C4-2B (cell line): ENCODE results near the gene GNLY.

Source experiments
- H3K27ac ChIP-seq: fragments of 450-650 bp; 2 replicates; pipeline ENCODE4 v1.5.1; 2017
- CTCF ChIP-seq: fragments of 450-650 bp; conservative IDR thresholded peaks from 2 replicates; pipeline ENCODE4 v1.5.1; 2017; ENCODE audit warnings: mild to moderate bottlenecking
- ZFX ChIP-seq: fragments of 450-650 bp; IDR thresholded peaks from 2 replicates; pipeline ENCODE4 v1.6.1; 2017

Gene GNLY

GRCh38 chr2:85717308-85718008 is 23.3 kb downstream of the GNLY start:
- TF ChIP-seq CTCF (no peak), ZFX (no peak)
- H3K27ac ChIP-seq = no peak overlapping the region

DNA sequence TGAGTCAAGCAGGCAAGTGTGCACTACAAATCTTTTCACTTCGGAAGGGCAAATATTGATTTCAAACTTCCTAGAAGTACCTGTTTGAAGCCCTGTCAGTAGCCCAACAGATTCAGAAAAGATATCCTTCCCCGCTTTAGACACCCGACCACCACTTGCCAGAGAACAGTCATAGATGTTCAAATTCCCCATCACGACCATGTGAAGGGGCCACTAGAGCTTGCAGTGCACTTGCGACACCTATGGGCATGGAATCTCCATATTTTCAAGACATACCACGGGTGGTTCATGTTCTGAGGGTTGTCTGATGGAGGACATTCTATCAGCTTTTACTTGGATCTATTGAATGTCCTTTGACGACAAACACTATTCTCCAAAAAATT is 23.8 kb downstream of the GNLY start:
- no peak overlapping the region for H3K27ac ChIP-seq
- TF ChIP-seq CTCF = no peak

DNA sequence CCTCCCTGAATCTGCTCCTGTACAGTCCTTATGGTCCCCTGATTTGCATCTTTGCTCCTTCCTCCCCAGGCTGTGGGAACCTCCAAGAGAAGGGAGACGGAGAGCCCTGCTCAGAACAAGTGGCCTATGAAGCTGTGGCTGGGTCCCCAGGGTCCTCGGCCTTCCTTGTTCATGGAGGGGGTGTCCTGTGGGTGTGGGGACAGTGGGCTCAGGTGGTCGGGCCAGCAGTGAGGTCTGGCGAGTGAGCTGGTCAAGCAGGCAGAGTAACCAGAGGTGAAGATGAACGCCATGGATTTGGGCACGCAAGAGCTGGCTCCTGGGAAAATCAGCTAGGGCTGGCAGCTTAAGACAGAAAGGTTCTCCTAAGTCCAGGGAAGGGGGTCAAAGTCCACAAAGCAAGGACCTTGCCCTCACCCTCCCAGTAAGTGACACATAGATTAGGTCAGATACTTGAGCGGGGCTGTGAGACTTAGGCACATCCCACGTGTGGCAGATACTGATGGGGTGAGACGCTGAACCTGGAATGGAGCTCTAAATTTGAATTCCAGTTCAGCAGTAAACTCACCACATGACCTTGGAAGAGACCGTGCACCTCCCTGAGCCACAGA is 24.8 kb downstream of the GNLY start:
- H3K27ac ChIP-seq = no peak overlapping the region
- TF ChIP-seq ZFX (no peak), CTCF (no peak)

DNA sequence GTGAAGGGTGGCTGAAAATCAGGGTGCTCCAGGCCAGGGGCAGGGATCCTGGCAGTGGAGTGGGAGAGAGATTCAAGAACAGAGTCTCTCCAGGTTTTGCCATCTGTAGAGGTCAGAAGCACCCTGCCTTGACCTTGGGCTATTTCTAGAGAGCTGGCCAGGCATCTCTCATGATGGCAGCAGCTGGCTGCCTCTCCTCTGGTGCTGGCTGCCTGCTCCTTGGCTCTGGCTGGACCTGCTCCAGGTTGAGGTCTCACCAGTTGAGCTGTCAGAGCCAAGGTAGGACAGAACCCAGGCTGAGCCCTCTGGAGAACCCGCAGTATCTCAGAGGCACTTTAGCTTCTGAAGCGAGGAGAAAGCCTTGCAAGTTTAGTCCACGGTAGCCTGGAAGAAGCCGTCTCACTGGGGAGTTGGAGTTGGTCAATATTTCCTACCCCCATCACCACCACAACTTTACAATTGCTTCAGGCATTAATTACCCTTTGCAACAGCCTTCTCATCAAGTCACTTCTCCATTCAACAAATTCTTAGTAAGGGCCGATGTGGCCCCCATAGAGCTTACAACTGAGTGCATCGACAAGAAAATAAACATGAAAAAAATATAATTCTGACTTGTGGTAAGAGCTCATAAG is 25.6 kb downstream of the GNLY start:
- H3K27ac ChIP-seq = no peak overlapping the region

GRCh38 chr2:85720533-85720932 is 26.4 kb downstream of the GNLY start:
- no peak overlapping the region for H3K27ac ChIP-seq
- TF ChIP-seq ZFX = no peak
- no peak for TF ChIP-seq CTCF

More for the DNA sequence above, 25.6 kb downstream of the GNLY start:
- no peak for TF ChIP-seq CTCF
- no peak for TF ChIP-seq ZFX

GRCh38 chr2:85721641-85722040 is 27.5 kb downstream of the GNLY start:
- no peak for TF ChIP-seq ZFX
- TF ChIP-seq CTCF = no peak
- no peak overlapping the region for H3K27ac ChIP-seq

DNA sequence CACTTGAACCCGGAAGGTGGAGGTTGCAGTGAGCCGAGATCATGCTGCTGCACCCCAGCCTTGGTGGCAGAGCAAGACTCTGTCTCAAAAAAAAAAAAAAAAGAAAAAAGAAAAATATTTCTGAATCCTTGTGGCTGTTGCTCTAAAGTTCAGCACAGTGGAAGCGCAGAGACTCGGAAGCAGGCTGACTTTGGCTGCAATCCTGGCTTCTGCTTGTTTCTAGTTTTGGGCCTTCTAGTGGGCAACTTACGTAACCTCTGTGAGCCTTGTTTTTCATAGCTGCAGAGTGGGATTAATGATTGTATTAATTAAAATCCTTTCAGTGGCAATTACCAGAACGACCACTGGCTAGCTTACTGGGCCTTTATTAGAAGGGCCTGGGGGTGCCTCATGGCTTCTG is 28.4 kb downstream of the GNLY start:
- TF ChIP-seq CTCF = no peak
- no peak for TF ChIP-seq ZFX
- no peak overlapping the region for H3K27ac ChIP-seq
